ENCODE results near the gene PNLIPRP3.

PNLIPRP3 gene

DNA sequence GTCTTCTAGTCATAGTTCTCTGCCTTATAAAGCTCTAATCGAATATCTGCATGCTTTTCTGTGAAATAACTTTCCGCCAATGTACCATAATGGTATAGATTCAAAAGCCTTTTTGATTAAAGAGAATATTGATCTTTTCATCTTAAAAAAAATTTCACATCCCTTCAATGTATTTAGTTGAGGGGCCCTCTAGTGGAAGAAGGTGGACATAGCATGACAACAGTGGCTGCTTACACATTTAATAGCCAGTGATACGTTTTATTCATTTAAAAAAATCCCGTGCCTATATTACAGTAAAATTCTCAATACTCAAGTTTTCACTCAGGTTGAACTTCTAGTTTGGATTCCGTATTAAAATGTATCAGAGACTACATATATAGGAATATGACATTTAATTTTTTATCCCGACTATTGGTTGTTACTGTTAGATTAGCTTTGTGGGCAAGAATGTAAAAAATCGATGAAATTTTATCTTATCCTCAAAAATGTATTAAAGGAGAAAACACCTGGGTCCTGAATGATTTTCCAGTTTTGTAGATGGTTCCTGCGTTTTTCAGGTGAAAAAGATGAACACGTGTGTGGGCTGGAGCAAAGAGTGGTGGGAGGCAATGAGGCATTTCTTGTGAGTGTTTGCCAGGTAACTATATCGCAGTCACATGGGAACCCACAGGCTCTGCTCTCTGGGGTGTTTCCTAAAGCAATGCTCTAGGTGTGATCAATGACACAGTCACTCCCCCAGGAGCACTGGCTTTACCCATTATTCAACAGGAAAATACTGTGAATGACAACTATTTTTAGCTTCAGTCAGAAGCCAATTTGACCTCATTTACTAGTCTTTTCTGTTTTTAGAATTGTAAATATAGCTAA lies 94.0 kb downstream of the PNLIPRP3 start:
- FAIRE-seq: peak; percentile 57

DNA sequence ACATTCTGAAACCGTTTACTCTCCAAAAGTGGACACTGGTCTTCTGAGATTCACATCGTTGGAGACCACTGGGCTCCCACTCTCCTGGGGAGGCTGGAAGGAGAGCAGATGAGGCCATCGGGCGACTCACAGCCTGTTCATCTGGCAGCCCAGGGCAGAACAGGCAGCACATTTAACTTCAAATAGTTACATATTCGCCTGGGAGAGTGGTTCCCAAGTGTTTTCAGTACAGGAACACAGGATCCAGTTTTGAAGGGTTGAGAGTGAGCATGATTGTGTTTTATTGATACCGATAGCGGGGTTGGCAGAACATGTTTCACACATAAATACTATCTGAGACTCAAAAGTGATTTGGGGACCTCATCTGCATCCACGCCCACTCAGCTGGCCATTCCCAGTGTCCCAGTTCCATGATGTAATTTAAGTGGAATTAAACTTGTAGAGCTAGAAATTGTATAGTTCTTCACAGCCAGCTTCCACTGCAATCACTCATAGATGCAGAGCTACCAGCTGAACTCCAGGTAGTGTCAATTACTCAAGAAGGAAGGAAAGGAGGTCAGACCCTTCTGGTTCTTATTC lies 95.2 kb downstream of the PNLIPRP3 start:
- FAIRE-seq: no peak

DNA sequence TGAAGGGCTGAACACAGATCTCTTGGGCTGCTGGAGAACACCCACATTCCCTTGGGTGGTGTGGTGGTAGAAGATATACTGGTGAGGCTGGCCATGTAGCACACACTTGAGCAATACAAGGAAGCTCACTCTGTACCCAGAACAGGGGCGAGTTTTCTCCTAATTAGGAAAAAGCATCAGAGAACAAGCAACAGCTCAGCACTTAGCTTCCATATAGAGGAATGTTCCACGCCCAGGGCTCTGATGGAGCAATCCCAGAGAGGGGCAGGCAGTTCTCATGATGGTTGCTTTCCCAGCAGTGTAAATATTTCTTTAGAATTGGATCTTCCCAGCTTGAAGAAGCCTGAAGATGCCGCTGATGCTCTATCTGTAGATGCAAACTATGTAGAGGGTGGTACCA lies 97.1 kb downstream of the PNLIPRP3 start:
- no peak for FAIRE-seq

DNA sequence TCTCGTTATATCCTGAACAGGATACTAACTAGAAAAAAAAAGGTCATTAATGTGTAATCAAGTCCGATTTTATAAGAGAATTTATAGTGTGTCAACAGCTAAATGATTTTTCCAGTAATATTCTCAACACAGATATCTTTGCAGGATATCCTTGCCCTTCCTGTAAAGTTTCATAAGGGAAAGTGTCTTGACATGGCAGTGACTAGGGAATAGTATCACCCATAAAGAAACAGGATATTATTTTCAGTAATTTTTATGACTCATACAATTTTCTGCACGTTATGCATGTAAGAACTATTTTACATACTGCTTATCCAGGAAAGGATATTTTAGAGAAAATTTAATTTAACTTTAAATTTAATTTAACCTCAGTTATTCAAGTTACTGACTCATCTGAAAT lies 98.6 kb downstream of the PNLIPRP3 start:
- FAIRE-seq: no peak

All from TTC549 (cell line).